ENCODE data around the gene DEDD.

GRCh38 chr1:161137881-161138280 lies 5.4 kb upstream of the DEDD start:
- TF ChIP-seq CTCF (IDR thresholded peaks at IDR 0.05) (no peak), POLR2A (IDR thresholded peaks at IDR 0.05) (no peak)

All from heart left ventricle (tissue), 13 donors.